DMS53 treated with DMSO at 0.1 percent for 48 hours (cell line): ENCODE results near the gene ODC1.
"Not testable (repeated sequence)": the region's sequence is repeated elsewhere in the genome, so short reads cannot be mapped to it uniquely, and the experiment has no call there.

Experiments
- DNase-seq: peaks from one replicate; lab custom pipeline; 2025; ENCODE audit not compliant: unreplicated experiment; lab: John Stamatoyannopoulos, UW

Gene ODC1

GRCh38 chr2:10447895-10448575 is at the start of gene ODC1:
Gene ODC1, minus strand, starts transcription at chr2:10448327. Its CDS starts 3,295 bp downstream, at chr2:10445032.
- peak; percentile 70 for DNase-seq

- peak; percentile 70 for DNase-seq
These were observed 49.7 kb upstream of the ODC1 start for GRCh38 chr2:10497797-10498251.

- no peak for DNase-seq
These were observed 47.8 kb upstream of the ODC1 start for GRCh38 chr2:10495988-10496313.

- DNase-seq, result peak; percentile 18
These were observed 47.3 kb upstream of the ODC1 start for GRCh38 chr2:10495311-10495987.

- DNase-seq, result no peak
These were observed 46.4 kb upstream of the ODC1 start for GRCh38 chr2:10494351-10495066.

GRCh38 chr2:10493634-10494281 is 45.6 kb upstream of the ODC1 start:
- DNase-seq, result peak; percentile 82

- DNase-seq, result peak; percentile 82
These were observed 45.0 kb upstream of the ODC1 start for GRCh38 chr2:10493075-10493633.

- DNase-seq, result no peak
These were observed 42.7 kb upstream of the ODC1 start for GRCh38 chr2:10490806-10491291.

- no peak for DNase-seq
These were observed 41.9 kb upstream of the ODC1 start for GRCh38 chr2:10489842-10490555.

- not testable (repeated sequence) for DNase-seq
These were observed 40.0 kb upstream of the ODC1 start for GRCh38 chr2:10488142-10488541.

GRCh38 chr2:10487741-10488104 is 39.6 kb upstream of the ODC1 start:
- not testable (repeated sequence) for DNase-seq

- peak; percentile 72 for DNase-seq
These were observed 39.1 kb upstream of the ODC1 start for GRCh38 chr2:10487081-10487740.

- DNase-seq, result peak; percentile 18
These were observed 38.5 kb upstream of the ODC1 start for GRCh38 chr2:10486601-10487079.

- DNase-seq, result no peak
These were observed 38.0 kb upstream of the ODC1 start for GRCh38 chr2:10486091-10486490.

- DNase-seq, result no peak
These were observed 34.8 kb upstream of the ODC1 start for GRCh38 chr2:10482913-10483312.

GRCh38 chr2:10482460-10482859 is 34.3 kb upstream of the ODC1 start:
- DNase-seq, result no peak

- DNase-seq, result no peak
These were observed 33.6 kb upstream of the ODC1 start for GRCh38 chr2:10481666-10482157.

GRCh38 chr2:10481055-10481665 is 33.0 kb upstream of the ODC1 start:
- DNase-seq, result no peak

GRCh38 chr2:10480359-10480949 is 32.3 kb upstream of the ODC1 start:
- DNase-seq, result no peak
